Hepatocyte (in vitro differentiated cells): ENCODE results near the gene OPRM1.

Experiments
- CTCF ChIP-seq: fragments of 200-600 bp; sonication (generic); IDR thresholded peaks from 2 replicates; pipeline ENCODE4 v1.5.1; 2016; ENCODE audit warnings: antibody characterized with exemption, mild to moderate bottlenecking; ENCODE audit not compliant: poor library complexity
- EZH2 ChIP-seq: fragments of 200-600 bp; sonication (generic); IDR thresholded peaks from 2 replicates; pipeline ENCODE4 v1.6.1; 2016; ENCODE audit warnings: antibody characterized with exemption, mild to moderate bottlenecking, borderline replicate concordance
- EZH2phosphoT487 ChIP-seq: fragments of 200-600 bp; sonication (generic); IDR thresholded peaks from one replicate; pipeline ENCODE4 v1.6.1; 2018; ENCODE audit warnings: antibody characterized with exemption, mild to moderate bottlenecking, low read depth, moderate library complexity; ENCODE audit not compliant: unreplicated experiment, severe bottlenecking

GRCh38 chr6:154060076-154060475, 21.0 kb downstream of the OPRM1 start:
- TF ChIP-seq CTCF (no peak), EZH2 (no peak), EZH2phosphoT487 (no peak)
